Measurements from ENCODE around the gene ZFHX3.

DNA sequence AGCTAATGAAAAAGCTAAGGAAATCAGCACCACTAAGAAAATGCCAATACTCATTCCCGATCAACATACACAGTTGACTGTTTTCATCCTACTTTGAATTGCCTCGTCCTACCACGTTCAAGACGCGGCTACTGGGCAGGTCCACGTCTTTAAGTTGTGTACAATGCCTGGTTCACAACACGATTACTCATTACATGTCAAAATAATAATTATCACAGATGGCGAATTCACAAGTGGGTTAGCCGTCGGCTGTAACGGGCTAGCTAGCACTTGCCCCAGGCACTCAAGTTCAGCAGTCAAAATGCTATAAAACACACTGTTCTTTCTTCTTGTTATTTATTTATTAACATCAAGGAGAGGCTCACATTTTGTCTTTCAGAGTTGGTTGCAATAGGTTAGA lies 124.2 kb downstream of the ZFHX3 start:
- TF ChIP-seq, protein P1, sequence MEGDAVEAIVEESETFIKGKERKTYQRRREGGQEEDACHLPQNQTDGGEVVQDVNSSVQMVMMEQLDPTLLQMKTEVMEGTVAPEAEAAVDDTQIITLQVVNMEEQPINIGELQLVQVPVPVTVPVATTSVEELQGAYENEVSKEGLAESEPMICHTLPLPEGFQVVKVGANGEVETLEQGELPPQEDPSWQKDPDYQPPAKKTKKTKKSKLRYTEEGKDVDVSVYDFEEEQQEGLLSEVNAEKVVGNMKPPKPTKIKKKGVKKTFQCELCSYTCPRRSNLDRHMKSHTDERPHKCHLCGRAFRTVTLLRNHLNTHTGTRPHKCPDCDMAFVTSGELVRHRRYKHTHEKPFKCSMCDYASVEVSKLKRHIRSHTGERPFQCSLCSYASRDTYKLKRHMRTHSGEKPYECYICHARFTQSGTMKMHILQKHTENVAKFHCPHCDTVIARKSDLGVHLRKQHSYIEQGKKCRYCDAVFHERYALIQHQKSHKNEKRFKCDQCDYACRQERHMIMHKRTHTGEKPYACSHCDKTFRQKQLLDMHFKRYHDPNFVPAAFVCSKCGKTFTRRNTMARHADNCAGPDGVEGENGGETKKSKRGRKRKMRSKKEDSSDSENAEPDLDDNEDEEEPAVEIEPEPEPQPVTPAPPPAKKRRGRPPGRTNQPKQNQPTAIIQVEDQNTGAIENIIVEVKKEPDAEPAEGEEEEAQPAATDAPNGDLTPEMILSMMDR (IDR thresholded peaks at IDR 0.05), result no peak
- no peak for TF ChIP-seq POLR2A (IDR thresholded peaks at IDR 0.05)
- no peak for TF ChIP-seq EP300 (IDR thresholded peaks at IDR 0.05)

All from ovary (tissue), 3 donors.